K562 (cell line): ENCODE data around the gene ZFP57.

Experiments used
- ATF7 ChIP-seq: fragments of 450-650 bp; IDR thresholded peaks from 2 replicates; pipeline ENCODE4 v1.7.1; 2014; ENCODE audit warnings: mild to moderate bottlenecking, moderate library complexity
- EZH2 ChIP-seq: IDR thresholded peaks from 2 replicates; pipeline ENCODE4 v1.6.1; 2012; ENCODE audit warnings: low read depth, mild to moderate bottlenecking, inconsistent platforms, low read length, borderline replicate concordance
- FOXA3 ChIP-seq, 2 experiments: fragments of 450-650 bp in 1 of 2; sonication (generic) in 1 of 2; formaldehyde crosslinking; IDR thresholded peaks in 1 of 2; conservative IDR thresholded peaks in 1 of 2; 2 replicates each; pipeline versions ENCODE4 v1.4.0 to v1.8.0; 2020 to 2022; ENCODE audit warnings: mild to moderate bottlenecking in 2 of 2, missing genetic modification reagents in 1 of 2
- KLF1 ChIP-seq: fragments of 450-650 bp; IDR thresholded peaks from 2 replicates; pipeline ENCODE4 v1.6.1; 2016; ENCODE audit warnings: missing genetic modification characterization, missing compliant biosample characterization
- NFXL1 ChIP-seq: fragments of 450-650 bp; formaldehyde crosslinking; IDR thresholded peaks from 2 replicates; pipeline ENCODE4 v1.4.0; 2021; ENCODE audit warnings: mild to moderate bottlenecking
- NKRF ChIP-seq: fragments of 450-650 bp; IDR thresholded peaks from 2 replicates; pipeline ENCODE4 v1.6.1; 2016; ENCODE audit warnings: borderline replicate concordance
- PCBP2 ChIP-seq: fragments of 200-400 bp; formaldehyde crosslinking; IDR thresholded peaks from 2 replicates; pipeline ENCODE4 v1.6.1; 2018; ENCODE audit warnings: low read length, low read depth, mild to moderate bottlenecking, moderate library complexity; ENCODE audit not compliant: poor library complexity, severe bottlenecking
- POLR2AphosphoS5 ChIP-seq: IDR thresholded peaks from 2 replicates; pipeline ENCODE4 v1.6.1; 2011; ENCODE audit warnings: mild to moderate bottlenecking, low read depth, low read length, moderate library complexity; ENCODE audit not compliant: control insufficient read depth, insufficient read depth
- SMARCC2 ChIP-seq: fragments of 450-650 bp; IDR thresholded peaks from 2 replicates; pipeline ENCODE4 v1.6.1; 2017; ENCODE audit warnings: antibody characterized with exemption, moderate library complexity, mild to moderate bottlenecking, low read depth
- TAF1 ChIP-seq: IDR thresholded peaks from 2 replicates; pipeline ENCODE4 v1.6.1; 2011; ENCODE audit warnings: mild to moderate bottlenecking, low read length, moderate library complexity; ENCODE audit not compliant: insufficient read depth, control insufficient read depth, severe bottlenecking; ENCODE audit errors: extremely low read depth
- XRCC5 ChIP-seq: fragments of 200-400 bp; formaldehyde crosslinking; IDR thresholded peaks from 2 replicates; pipeline ENCODE4 v1.6.1; 2017; ENCODE audit warnings: low read depth, mild to moderate bottlenecking, low read length
- TF ChIP-seq, protein P1 (sequence below), 3 experiments: IDR thresholded peaks in 2 of 3; conservative IDR thresholded peaks in 1 of 3; 2 replicates each; pipeline ENCODE4 v1.5.1; 2011 to 2012; ENCODE audit warnings: low read length in 3 of 3, mild to moderate bottlenecking in 3 of 3, control low read depth in 2 of 3, improper control_type of control experiment in 1 of 3, inconsistent platforms in 1 of 3, low read depth in 1 of 3, mixed read lengths in 1 of 3, moderate library complexity in 1 of 3; ENCODE audit not compliant: insufficient read depth in 2 of 3
- TF ChIP-seq, protein P2 (sequence below): fragments of 450-650 bp; IDR thresholded peaks from 2 replicates; pipeline ENCODE4 v1.6.1; 2016; ENCODE audit warnings: missing biosample characterization, missing genetic modification characterization
- TF ChIP-seq, protein P3 (sequence below), 2 experiments: fragments of 200-800 bp in 1 of 2; sonication (Bioruptor generic) in 1 of 2; sonication (generic) in 1 of 2; formaldehyde crosslinking in 1 of 2; IDR thresholded peaks in 1 of 2; conservative IDR thresholded peaks in 1 of 2; 2 replicates each; pipeline versions ENCODE4 v1.5.0 to v1.6.1; 2016 to 2020; ENCODE audit warnings: missing compliant biosample characterization in 1 of 2, missing genetic modification characterization in 1 of 2, missing genetic modification reagents in 1 of 2

- TF ChIP-seq, protein P1, sequence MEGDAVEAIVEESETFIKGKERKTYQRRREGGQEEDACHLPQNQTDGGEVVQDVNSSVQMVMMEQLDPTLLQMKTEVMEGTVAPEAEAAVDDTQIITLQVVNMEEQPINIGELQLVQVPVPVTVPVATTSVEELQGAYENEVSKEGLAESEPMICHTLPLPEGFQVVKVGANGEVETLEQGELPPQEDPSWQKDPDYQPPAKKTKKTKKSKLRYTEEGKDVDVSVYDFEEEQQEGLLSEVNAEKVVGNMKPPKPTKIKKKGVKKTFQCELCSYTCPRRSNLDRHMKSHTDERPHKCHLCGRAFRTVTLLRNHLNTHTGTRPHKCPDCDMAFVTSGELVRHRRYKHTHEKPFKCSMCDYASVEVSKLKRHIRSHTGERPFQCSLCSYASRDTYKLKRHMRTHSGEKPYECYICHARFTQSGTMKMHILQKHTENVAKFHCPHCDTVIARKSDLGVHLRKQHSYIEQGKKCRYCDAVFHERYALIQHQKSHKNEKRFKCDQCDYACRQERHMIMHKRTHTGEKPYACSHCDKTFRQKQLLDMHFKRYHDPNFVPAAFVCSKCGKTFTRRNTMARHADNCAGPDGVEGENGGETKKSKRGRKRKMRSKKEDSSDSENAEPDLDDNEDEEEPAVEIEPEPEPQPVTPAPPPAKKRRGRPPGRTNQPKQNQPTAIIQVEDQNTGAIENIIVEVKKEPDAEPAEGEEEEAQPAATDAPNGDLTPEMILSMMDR (IDR thresholded peaks at IDR 0.05 in 2 of 3, conservative IDR thresholded peaks at IDR 0.05 in 1 of 3; ENCODE audit: insufficient read depth in 2 of 3, low read depth in 1 of 3, low read length in 3 of 3) = peak; percentile 49 to 55 (median 52)
- TF ChIP-seq NKRF (no peak), XRCC5 (no peak), EZH2 (no peak), FOXA3 (CRISPR knock-in tag; conservative IDR thresholded peaks at IDR 0.05 in 1 of 2, IDR thresholded peaks at IDR 0.05 in 1 of 2) (no peak), POLR2AphosphoS5 (no peak), NFXL1 (CRISPR knock-in tag) (no peak), ATF7 (no peak), SMARCC2 (no peak), KLF1 (tag) (no peak), PCBP2 (no peak), TAF1 (no peak)
- TF ChIP-seq, protein P2, sequence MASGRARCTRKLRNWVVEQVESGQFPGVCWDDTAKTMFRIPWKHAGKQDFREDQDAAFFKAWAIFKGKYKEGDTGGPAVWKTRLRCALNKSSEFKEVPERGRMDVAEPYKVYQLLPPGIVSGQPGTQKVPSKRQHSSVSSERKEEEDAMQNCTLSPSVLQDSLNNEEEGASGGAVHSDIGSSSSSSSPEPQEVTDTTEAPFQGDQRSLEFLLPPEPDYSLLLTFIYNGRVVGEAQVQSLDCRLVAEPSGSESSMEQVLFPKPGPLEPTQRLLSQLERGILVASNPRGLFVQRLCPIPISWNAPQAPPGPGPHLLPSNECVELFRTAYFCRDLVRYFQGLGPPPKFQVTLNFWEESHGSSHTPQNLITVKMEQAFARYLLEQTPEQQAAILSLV (tag) = no peak
- TF ChIP-seq, protein P3, sequence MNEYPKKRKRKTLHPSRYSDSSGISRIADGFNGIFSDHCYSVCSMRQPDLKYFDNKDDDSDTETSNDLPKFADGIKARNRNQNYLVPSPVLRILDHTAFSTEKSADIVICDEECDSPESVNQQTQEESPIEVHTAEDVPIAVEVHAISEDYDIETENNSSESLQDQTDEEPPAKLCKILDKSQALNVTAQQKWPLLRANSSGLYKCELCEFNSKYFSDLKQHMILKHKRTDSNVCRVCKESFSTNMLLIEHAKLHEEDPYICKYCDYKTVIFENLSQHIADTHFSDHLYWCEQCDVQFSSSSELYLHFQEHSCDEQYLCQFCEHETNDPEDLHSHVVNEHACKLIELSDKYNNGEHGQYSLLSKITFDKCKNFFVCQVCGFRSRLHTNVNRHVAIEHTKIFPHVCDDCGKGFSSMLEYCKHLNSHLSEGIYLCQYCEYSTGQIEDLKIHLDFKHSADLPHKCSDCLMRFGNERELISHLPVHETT (CRISPR knock-in tag; conservative IDR thresholded peaks at IDR 0.05 in 1 of 2, IDR thresholded peaks at IDR 0.05 in 1 of 2) = no peak
These were observed 15.5 kb upstream of the ZFP57 start for GRCh38 chr6:29696147-29697125.
